ENCODE measurements around the gene PDCD10.

PDCD10 gene

GRCh38 chr3:167734498-167735232 is at the start of gene PDCD10:
Gene PDCD10, minus strand, starts transcription at chr3:167734892. Its CDS starts 14,735 bp downstream, at chr3:167720157.
- DNase-seq (ENCODE audit: low read depth in 2 of 2): peak; percentile 83 to 91

GRCh38 chr3:167783781-167784180 is 49.1 kb upstream of the PDCD10 start:
- no peak for DNase-seq (ENCODE audit: low read depth in 2 of 2)

DNA sequence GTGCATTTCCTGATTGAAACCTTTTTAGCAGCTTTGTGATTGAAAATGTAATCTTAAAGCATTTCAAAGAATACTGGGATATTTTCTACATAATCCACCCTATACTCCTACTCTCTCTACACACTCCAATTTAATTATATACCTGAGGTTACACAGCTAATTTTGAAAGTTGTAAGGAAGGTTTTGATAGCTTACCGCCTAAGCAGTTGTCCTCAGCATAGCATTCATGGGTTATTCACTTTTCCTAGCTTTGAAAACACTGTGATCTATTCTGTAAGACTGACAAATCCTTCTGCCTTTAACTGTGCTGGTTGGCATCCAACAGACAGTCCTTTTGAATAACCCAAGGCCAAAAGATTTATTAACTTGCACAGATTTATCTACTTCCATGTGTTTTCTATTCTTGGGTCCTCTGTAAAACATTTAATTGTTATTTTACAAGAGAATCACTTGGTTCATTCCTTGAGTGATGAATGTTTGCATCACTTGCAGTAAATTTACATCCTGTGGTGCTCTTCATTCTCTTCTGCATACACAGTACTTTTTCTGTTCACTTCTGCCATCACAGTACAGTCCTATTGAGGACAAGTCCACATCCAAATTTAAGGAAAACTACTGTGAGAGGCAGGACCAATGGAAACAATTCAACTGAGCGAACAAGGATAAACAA is 45.7 kb upstream of the PDCD10 start:
- DNase-seq (ENCODE audit: low read depth in 2 of 2): no peak

GRCh38 chr3:167777356-167777755 is 42.7 kb upstream of the PDCD10 start:
- DNase-seq (ENCODE audit: low read depth in 2 of 2): no peak

GRCh38 chr3:167776066-167776685 is 41.5 kb upstream of the PDCD10 start:
- DNase-seq (ENCODE audit: low read depth in 2 of 2): no peak

DNA sequence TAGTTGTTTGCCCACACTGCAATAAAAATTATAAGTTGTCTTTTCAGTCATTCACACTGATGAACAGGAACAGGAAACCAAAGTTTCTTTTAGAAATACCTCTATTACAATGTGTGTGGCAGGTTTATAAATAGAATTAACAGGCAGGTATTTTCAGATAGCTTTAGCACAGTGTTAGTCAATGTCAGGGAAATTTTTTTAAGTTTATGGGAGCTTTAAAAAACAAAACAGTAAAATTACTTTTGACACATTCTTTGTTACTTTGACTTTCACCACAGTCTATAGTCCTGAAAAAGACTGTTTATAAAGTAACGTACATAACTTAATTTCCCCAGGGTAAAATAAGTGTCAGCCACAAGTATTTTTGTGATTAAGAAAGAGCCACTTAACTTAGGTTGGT is 38.9 kb upstream of the PDCD10 start:
- DNase-seq (ENCODE audit: low read depth in 2 of 2): no peak

DNA sequence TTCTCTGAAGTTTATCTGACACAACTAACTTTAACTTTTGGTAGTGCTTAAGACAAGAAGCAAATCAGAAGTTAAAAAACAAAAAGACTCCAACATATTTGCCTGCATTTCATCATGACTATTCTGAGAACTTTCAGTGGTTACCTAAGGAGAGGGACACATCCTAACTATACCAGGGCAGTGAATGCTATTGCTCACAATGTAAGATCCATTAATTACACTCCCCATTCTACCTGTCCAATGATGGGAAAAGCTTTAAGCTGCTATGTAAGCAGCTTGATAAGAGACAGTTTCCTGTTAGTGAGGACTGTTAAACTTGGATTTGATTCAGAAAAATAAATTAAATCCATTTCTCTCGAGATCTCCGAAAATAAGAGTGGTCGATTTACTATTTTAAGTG is 38.3 kb upstream of the PDCD10 start:
- DNase-seq (ENCODE audit: low read depth in 2 of 2): no peak

GRCh38 chr3:167762296-167762695 is 27.6 kb upstream of the PDCD10 start:
- DNase-seq (ENCODE audit: low read depth in 2 of 2): no peak

DNA sequence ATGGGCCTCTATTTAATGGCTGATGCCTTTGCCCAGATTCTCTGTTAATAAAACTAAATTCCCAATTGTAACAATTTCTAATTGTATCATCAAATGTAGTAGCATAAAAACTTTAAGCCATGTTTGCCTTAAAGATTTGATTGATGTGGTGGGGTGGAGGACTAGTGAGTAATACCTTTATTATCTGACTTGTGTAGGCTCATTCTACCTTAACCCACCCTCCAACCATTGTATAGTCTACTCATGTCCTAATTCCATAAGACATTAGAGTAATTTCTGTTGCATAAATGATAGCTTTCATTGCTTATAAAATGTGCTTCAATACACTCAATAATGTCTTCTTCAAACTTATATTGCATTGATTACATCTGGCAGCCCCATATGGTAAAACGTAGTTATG is 26.6 kb upstream of the PDCD10 start:
- no peak for DNase-seq (ENCODE audit: low read depth in 2 of 2)

DNA sequence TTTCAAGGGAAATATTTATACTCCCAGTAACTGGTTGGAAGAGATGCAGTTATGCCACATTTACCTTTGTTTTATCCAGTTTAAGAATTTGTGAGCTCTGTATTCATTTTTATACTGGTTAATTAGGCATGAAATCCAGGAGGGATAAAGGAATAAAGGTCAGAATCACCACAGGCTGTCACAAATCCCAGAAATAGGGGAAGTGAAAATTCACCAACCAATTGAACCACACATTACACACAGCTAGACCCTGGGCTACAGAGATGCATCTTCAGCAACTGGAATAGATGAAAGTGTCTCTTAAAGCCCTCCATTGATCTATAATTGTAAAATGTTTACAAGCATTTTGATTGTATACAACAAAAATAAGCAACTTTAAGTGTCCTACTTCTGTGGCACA is 19.4 kb upstream of the PDCD10 start:
- DNase-seq (ENCODE audit: low read depth in 2 of 2): no peak

GRCh38 chr3:167750272-167750971 is 15.7 kb upstream of the PDCD10 start:
- no peak for DNase-seq (ENCODE audit: low read depth in 2 of 2)

DNA sequence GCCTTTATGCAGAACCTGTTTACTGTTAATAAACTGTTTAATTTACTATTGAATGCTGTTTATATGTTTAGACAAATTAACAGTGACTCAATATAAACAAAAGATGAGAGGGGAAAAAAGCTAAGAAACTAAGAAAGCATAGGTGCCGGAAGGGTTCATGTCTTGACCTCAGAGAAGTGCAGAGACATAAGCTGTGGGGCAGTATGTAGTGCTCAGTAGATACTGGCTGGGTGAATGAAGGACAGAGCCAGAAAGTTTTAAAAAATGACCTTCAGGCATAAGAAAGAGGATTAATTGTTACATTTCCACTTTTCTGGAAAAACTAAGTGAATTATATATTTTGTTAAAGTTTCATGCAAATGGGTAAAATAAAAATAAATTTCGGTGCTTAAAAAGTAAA is 15.0 kb upstream of the PDCD10 start:
- no peak for DNase-seq (ENCODE audit: low read depth in 2 of 2)

DNA sequence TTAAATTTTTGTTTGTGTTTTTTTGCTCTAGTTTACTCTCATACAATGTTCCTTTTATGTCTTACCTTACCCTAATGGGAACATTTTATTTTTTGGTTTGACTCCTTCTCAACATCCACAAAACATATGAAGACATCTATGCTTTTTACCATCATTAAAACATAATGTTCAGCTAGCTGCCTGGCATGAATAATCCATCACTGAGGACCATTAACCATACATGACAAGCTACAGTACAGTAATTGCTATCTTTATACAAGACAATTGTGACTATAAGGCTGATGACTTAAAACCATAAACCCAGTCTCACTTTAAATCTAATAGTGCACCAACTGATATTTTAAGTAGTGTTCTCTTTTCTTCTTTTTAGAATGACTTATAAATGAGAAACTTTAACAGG is 14.5 kb upstream of the PDCD10 start:
- DNase-seq (ENCODE audit: low read depth in 2 of 2): no peak

DNA sequence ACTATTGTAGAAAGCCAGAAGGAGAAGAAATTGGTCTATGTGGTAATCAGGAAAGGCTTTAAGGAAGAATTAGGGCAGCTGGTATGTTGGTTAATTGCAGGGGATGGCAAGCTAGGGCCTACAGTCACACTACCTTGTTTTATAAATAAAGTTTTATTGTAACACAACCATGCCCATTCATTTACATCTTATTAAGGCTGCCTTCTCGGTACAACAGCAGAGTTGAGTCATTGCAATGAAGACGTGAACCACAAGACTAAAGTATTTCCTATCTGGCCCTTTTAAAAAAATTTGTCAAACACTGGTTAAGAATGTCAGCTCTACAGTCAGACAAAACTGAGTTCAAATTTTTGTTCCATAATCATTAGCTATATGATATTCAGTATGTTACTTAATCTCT is 9.1 kb upstream of the PDCD10 start:
- DNase-seq (ENCODE audit: low read depth in 2 of 2): no peak

- DNase-seq (ENCODE audit: low read depth in 2 of 2): no peak
Observed at GRCh38 chr3:167742338-167742737, 7.6 kb upstream of the PDCD10 start.

GRCh38 chr3:167740961-167741587 is 6.4 kb upstream of the PDCD10 start:
- DNase-seq (ENCODE audit: low read depth in 2 of 2): no peak

DNA sequence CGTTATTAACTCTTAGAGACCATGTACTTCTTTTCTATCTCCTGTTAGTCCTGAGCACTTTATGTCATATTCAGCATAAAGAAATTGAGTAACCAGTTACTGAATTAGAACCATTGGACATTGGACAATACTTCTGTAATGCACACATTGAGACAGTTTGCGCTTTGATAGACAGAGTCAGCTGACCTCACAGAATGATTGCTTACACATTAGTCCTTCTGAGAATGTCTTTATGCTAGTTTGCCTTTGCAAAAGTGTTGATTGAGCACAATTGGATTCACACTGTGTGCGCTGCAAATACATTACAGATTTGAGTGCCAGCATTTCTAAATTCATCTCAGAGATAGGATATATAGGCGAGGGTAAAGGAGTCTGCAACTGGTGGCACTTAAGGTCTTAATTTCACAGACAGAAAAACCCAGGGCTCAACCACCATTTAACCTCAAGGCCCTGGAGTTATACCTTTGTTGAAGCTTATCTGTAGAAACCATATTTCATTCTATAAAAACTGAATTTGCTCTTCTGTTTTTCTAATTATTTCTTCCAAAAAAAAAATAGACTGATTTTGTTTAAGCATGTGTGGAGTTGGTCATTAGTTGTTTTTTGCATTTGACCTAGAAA is 4.6 kb upstream of the PDCD10 start:
- no peak for DNase-seq (ENCODE audit: low read depth in 2 of 2)

DNA sequence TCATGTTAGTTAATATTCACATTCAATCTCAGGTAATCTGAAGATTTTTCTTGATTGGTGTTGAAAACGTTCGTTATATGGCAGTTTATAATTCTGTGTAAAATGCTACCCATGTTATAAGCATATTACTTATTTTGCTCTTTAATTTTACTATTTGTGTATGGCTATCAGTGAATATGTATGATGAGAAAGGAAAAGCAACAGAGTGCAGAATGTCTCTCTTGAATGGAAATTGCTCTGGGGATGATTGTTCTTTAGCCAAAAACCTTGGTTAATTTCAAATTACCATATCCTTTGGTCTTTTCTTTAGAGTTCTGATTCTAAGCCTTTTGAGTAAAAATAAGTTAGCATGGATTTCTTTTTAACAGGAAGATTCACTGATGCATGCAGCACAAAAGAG is 3.3 kb upstream of the PDCD10 start:
- DNase-seq (ENCODE audit: low read depth in 2 of 2): no peak

- DNase-seq (ENCODE audit: low read depth in 2 of 2): no peak
Observed at GRCh38 chr3:167736997-167737396, 2.3 kb upstream of the PDCD10 start.

DNA sequence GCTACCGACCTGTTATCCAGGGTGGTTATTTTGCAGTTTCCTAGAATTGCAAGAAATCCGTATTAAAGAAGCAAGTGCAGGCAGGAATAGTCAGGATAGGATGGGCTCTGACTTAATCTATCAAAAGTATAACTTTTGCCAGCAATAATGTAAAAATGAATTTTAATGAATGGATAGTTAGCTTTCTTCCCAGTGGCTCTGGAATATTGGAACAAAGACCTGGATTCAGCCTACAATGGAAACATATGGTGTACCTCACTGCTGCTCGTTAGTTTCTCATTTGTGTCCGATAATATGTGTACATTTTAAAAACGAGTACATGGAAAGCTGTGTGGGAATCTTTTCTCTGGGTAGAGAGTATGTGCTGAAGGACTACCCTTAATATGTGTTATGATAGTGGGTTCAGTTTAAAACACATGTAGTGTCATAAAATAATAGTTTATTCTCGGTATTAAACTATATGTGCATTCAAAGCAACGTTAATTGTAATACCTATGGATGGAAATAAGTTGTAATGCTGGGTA is 1.6 kb upstream of the PDCD10 start:
- DNase-seq (ENCODE audit: low read depth in 2 of 2): no peak

Data from stimulated activated CD4-positive, alpha-beta T cell treated with anti-CD3 and anti-CD28 coated beads, Interleukin-1b, Interleukin-23, amount 100 ng/mL, for 1 hour (primary cell).